BLaER1 treated with 17β-estradiol and CSF1 and Interleukin-3, amounts not matched to agents 10 nM and 100 nM (cell line): ENCODE results near the gene APOBEC4.
"Not testable (repeated sequence)": the region's sequence is repeated elsewhere in the genome, so short reads cannot be mapped to it uniquely, and the experiment has no call there.

Source experiments
- H3K27ac ChIP-seq, 11 experiments: shearing (Covaris generic); formaldehyde crosslinking; 2 replicates each; pipeline ENCODE4 v1.8.1; 2022
- H3K27me3 ChIP-seq, 11 experiments: shearing (Covaris generic); formaldehyde crosslinking; 2 replicates each; pipeline ENCODE4 v1.8.1; 2022
- H3K36me3 ChIP-seq, 11 experiments: shearing (Covaris generic); formaldehyde crosslinking; 2 replicates each; pipeline ENCODE4 v1.8.1; 2022
- H3K4me1 ChIP-seq, 10 experiments: shearing (Covaris generic); formaldehyde crosslinking; 2 replicates each; pipeline ENCODE4 v1.8.1; 2022
- H3K4me2 ChIP-seq, 11 experiments: shearing (Covaris generic); formaldehyde crosslinking; 2 replicates each; pipeline ENCODE4 v1.8.1; 2022
- H3K4me3 ChIP-seq, 10 experiments: shearing (Covaris generic); formaldehyde crosslinking; 2 replicates each; pipeline ENCODE4 v1.8.1; 2022
- H3K9ac ChIP-seq, 11 experiments: shearing (Covaris generic); formaldehyde crosslinking; 2 replicates each; pipeline ENCODE4 v1.8.1; 2022
- H3K9me3 ChIP-seq, 11 experiments: shearing (Covaris generic); formaldehyde crosslinking; replicated peaks in 1 of 11; 2 replicates each; pipeline ENCODE4 v1.8.1; 2022
- H4K20me1 ChIP-seq, 11 experiments: shearing (Covaris generic); formaldehyde crosslinking; 2 replicates each; pipeline ENCODE4 v1.8.1; 2022
- Cebpa-rat ChIP-seq, 11 experiments: shearing (Covaris generic); IDR thresholded peaks; 2 replicates each; pipeline ENCODE4 v1.8.1; 2022

The APOBEC4 gene

GRCh38 chr1:183620311-183620710, 32.8 kb downstream of the APOBEC4 start:
- no peak overlapping the region for H3K9ac ChIP-seq
- H3K27me3 ChIP-seq: no peaks in the 10 kb centered on the region
- no peaks in the 10 kb centered on the region for H3K9me3 ChIP-seq
- H3K4me2 ChIP-seq: no peak overlapping the region
- H3K4me3 ChIP-seq: no peak overlapping the region
- peaks cover 0 to 9% (median 0%) of the 10 kb centered on the region in 11 experiments; a peak in 7 of 22 replicates for H4K20me1 ChIP-seq
- H3K4me1 ChIP-seq: peaks cover 0 to 34% (median 0%) of the 10 kb centered on the region in 10 experiments; a peak in 7 of 20 replicates
- no peak for TF ChIP-seq Cebpa-rat (IDR thresholded peaks at IDR 0.05)
- H3K36me3 ChIP-seq: peaks cover 2 to 23% (median 11%) of the 10 kb centered on the region in 11 experiments; a peak in 20 of 22 replicates
- H3K27ac ChIP-seq: no peak overlapping the region

DNA sequence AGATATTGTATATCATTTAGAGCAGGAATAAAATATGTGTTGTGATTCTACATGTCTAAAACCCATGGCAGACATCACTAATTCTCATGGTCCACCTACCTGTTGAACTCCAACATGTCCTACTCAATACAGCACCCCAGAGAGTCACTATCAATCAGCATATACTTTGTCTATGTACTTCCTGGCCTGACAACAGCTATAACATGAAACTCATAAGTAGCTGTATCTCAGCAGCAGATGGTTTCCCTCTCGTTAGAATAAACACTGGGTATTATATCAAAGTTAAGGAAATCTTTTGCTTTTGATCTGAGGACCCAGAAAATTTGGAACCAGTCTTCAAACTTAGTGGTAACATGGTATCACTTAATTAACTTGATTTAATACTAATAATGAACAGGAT, 33.3 kb downstream of the APOBEC4 start:
- peaks cover 0 to 17% (median 6%) of the 10 kb centered on the region in 11 experiments; a peak in 15 of 22 replicates for H3K36me3 ChIP-seq
- no peak overlapping the region for H3K4me2 ChIP-seq
- H3K27me3 ChIP-seq: no peaks in the 10 kb centered on the region
- no peak for TF ChIP-seq Cebpa-rat (IDR thresholded peaks at IDR 0.05)
- no peak overlapping the region for H3K4me3 ChIP-seq
- peaks cover 0 to 28% (median 0%) of the 10 kb centered on the region in 10 experiments; a peak in 7 of 20 replicates for H3K4me1 ChIP-seq
- H3K9ac ChIP-seq: no peak overlapping the region
- no peak overlapping the region for H3K27ac ChIP-seq
- peaks cover 0 to 4% (median 0%) of the 10 kb centered on the region in 11 experiments; a peak in 2 of 22 replicates for H4K20me1 ChIP-seq
- H3K9me3 ChIP-seq: no peaks in the 10 kb centered on the region

DNA sequence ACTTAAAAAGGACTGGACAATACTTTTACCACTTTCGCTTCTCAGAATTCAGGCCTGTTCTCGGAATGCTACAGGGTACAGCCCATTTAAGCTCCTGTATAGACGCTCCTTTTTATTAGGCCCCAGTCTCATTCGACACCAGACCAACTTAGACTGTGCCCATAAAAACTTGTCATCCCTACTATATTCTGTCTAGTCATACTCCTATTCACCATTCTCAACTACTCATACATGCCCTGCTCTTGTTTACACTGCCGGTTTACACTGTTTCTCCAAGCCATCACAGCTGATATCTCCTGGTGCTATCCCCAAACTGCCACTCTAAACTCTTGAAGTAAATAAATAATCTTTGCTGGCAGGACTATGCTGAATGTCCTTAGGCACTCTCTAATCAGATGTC, 34.9 kb downstream of the APOBEC4 start:
- H4K20me1 ChIP-seq, H3K9ac ChIP-seq, H3K4me3 ChIP-seq, H3K36me3 ChIP-seq, H3K9me3 ChIP-seq, H3K4me2 ChIP-seq, H3K27me3 ChIP-seq, H3K27ac ChIP-seq: not testable (repeated sequence)
- peaks cover 0 to 20% (median 0%) of the 10 kb centered on the region in 10 experiments; a peak in 7 of 20 replicates for H3K4me1 ChIP-seq

DNA sequence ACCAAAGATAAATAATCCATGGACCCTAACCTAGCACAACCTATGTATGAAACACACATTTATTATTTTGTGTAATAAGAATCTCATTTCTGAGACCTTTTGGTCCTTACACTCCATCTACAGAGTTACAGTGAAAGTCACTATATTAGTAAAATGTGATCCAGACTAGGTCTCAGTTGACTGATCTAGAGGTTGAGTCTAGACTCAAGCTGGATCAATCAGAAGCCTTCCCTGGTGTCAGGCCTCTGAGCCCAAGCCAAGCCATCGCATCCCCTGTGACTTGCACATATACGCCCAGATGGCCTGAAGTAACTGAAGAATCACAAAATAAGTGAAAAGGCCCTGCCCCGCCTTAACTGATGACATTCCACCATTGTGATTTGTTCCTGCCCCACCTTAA, 40.1 kb downstream of the APOBEC4 start:
- not testable (repeated sequence) for H3K4me3 ChIP-seq, H3K9me3 ChIP-seq, H4K20me1 ChIP-seq, H3K9ac ChIP-seq, H3K36me3 ChIP-seq, H3K27ac ChIP-seq, H3K27me3 ChIP-seq, H3K4me2 ChIP-seq
- H3K4me1 ChIP-seq: peaks cover 0 to 27% (median 18%) of the 10 kb centered on the region in 10 experiments; a peak in 14 of 20 replicates

DNA sequence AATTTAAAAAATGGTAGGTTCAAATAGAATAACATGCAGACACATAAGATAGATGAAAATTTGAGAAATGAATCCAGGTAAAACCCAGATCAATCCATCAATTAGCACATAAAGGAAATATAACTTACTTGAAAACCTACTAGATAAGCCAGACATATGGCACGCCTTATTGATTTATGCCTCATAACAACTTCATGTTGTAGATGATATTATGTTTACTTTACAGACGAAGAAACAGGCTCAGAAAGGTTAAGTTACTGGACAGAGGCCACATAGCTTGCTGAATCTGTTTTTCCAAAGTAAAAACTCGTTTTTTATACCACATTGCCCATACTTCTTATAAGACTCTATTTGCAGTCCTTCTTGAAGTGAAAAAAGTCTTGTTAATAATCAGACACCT, 40.7 kb downstream of the APOBEC4 start:
- H3K36me3 ChIP-seq: no peaks in the 10 kb centered on the region
- H3K4me3 ChIP-seq: no peak overlapping the region
- no peaks in the 10 kb centered on the region for H3K9me3 ChIP-seq
- no peak overlapping the region for H3K9ac ChIP-seq
- no peak for TF ChIP-seq Cebpa-rat (IDR thresholded peaks at IDR 0.05)
- no peaks in the 10 kb centered on the region for H3K27me3 ChIP-seq
- peaks cover 0 to 32% (median 22%) of the 10 kb centered on the region in 10 experiments; a peak in 14 of 20 replicates for H3K4me1 ChIP-seq
- no peak overlapping the region for H3K27ac ChIP-seq
- H4K20me1 ChIP-seq: no peaks in the 10 kb centered on the region
- no peak overlapping the region for H3K4me2 ChIP-seq

DNA sequence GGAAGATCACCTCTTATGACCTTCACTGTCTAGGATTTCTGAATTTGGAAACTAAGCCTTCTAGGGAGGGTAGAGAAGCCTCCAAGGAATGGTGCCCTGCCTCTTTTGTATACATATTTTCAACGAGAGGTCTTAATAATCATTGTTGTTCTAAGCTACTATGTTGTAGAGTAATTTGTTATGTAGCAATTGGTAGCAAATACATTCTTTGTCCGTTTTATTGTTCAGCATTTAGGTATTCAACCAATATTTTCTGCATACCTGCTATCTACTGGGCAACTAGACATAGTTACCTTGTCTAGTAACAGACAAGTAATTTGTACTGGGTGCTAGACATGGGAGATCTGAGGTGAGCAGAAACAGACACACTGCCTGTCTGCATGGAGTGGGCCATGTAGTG, 42.1 kb downstream of the APOBEC4 start:
- no peak overlapping the region for H3K27ac ChIP-seq
- no peaks in the 10 kb centered on the region for H4K20me1 ChIP-seq
- H3K36me3 ChIP-seq: no peaks in the 10 kb centered on the region
- no peak overlapping the region for H3K4me3 ChIP-seq
- H3K9ac ChIP-seq: no peak overlapping the region
- H3K4me1 ChIP-seq: peaks cover 0 to 46% (median 27%) of the 10 kb centered on the region in 10 experiments; a peak in 14 of 20 replicates
- H3K27me3 ChIP-seq: no peaks in the 10 kb centered on the region
- H3K4me2 ChIP-seq: no peak overlapping the region
- TF ChIP-seq Cebpa-rat (IDR thresholded peaks at IDR 0.05): no peak
- H3K9me3 ChIP-seq: no peaks in the 10 kb centered on the region

- H3K4me3 ChIP-seq: no peak overlapping the region
- H3K27me3 ChIP-seq: no peaks in the 10 kb centered on the region
- H3K4me1 ChIP-seq: peaks cover 0 to 57% (median 35%) of the 10 kb centered on the region in 10 experiments; a peak in 16 of 20 replicates
- no peaks in the 10 kb centered on the region for H4K20me1 ChIP-seq
- H3K36me3 ChIP-seq: no peaks in the 10 kb centered on the region
- peak overlapping the region in 5 of 11 experiments; percentile 14 to 29 (median 20); a peak in 2 of 22 replicates for H3K9ac ChIP-seq
- no peaks in the 10 kb centered on the region for H3K9me3 ChIP-seq
- no peak for TF ChIP-seq Cebpa-rat (IDR thresholded peaks at IDR 0.05)
- peak overlapping the region in 6 of 11 experiments; percentile 2 to 69 (median 52); a peak in 8 of 22 replicates for H3K27ac ChIP-seq
- H3K4me2 ChIP-seq: peak overlapping the region in 5 of 11 experiments; percentile 28 to 88 (median 74); a peak in 10 of 22 replicates
Measured at GRCh38 chr1:183609759-183610452, 43.2 kb downstream of the APOBEC4 start.

DNA sequence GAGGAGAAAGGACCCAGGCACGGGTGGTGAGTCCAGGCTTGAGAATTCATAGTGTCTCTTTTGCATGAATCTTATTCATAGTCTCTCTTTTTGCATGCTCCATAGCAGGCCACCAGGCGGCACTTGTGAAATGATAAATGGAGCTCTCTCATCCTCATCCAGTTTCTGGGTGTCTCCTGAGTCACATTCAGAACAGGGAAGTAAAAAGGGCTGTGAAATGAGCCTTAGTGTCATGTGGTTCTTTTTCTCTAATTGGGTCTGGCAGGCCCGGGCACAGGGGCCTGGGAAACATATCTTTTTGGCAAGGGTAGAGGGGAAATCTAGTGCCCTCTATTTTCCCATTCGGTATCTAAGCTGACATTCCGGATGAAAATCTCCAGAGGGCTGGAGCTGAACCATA, 43.8 kb downstream of the APOBEC4 start:
- no peak overlapping the region for H3K4me3 ChIP-seq
- H3K36me3 ChIP-seq: no peaks in the 10 kb centered on the region
- H4K20me1 ChIP-seq: no peaks in the 10 kb centered on the region
- H3K27ac ChIP-seq: peak overlapping the region in 6 of 11 experiments; percentile 2 to 69 (median 60); a peak in 9 of 22 replicates
- H3K9me3 ChIP-seq: 0 out of 22 replicates have a peak, but pooled peaks cover 0 to 2% (median 0%) of the 10 kb centered on the region in 11 experiments
- TF ChIP-seq Cebpa-rat (IDR thresholded peaks at IDR 0.05): no peak
- peak overlapping the region in 6 of 11 experiments; percentile 4 to 88 (median 60); a peak in 11 of 22 replicates for H3K4me2 ChIP-seq
- no peaks in the 10 kb centered on the region for H3K27me3 ChIP-seq
- H3K4me1 ChIP-seq: peaks cover 5 to 63% (median 41%) of the 10 kb centered on the region in 10 experiments; a peak in 18 of 20 replicates
- peak overlapping the region in 5 of 11 experiments; percentile 14 to 51 (median 24); a peak in 3 of 22 replicates for H3K9ac ChIP-seq

DNA sequence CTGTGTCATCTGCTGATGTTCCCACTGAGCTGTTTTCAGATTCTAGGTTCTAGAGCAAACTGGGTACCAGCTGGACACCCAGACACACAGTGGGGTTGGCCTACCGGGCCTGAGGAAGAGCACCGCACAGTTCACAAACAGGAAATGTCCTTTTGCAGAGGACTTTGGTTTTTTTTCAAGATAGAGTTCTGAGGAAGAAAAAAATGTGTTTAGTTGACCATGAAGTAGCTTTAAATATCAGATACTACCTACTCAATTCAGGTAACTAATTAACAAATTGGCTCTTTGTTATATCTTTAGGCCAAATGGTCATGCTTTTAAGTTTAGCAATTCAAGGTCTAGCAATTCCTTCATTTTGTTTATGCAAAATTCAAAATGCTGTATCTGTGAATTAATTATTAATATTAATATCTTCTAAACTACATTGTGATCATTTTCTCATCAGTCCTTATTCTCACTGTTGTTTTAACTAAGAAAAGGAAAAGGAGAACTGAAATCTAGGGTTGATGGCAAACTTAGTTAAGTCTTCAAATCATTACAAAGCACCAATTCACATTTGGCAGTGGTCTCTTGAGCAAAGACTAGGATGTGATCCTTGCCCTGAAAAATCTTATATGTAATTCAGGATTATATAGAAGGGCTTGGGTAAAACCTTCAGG, 45.7 kb downstream of the APOBEC4 start:
- H3K4me2 ChIP-seq: peak overlapping the region in 6 of 11 experiments; percentile 9 to 88 (median 60); a peak in 10 of 22 replicates
- no peaks in the 10 kb centered on the region for H4K20me1 ChIP-seq
- 0 out of 22 replicates have a peak overlapping the region, but pooled peaks of 1 of the 11 experiments have one; percentile 12 for H3K9ac ChIP-seq
- peaks cover 15 to 82% (median 55%) of the 10 kb centered on the region in 10 experiments; a peak in 18 of 20 replicates for H3K4me1 ChIP-seq
- no peaks in the 10 kb centered on the region for H3K36me3 ChIP-seq
- H3K27me3 ChIP-seq: no peaks in the 10 kb centered on the region
- no peak for TF ChIP-seq Cebpa-rat (IDR thresholded peaks at IDR 0.05)
- H3K9me3 ChIP-seq: 0 out of 22 replicates have a peak, but pooled peaks cover 0 to 5% (median 0%) of the 10 kb centered on the region in 11 experiments
- H3K4me3 ChIP-seq: no peak overlapping the region
- H3K27ac ChIP-seq: peak overlapping the region in 6 of 11 experiments; percentile 5 to 84 (median 68); a peak in 11 of 22 replicates
